SK-N-MC (cell line): ENCODE data around the gene DMRT3.

Source experiments
- EZH2 ChIP-seq: fragments of 200-600 bp; sonication (generic); IDR thresholded peaks from one replicate; pipeline ENCODE4 v1.6.1; 2017; ENCODE audit warnings: antibody characterized with exemption
- FOXP2 ChIP-seq: optimal IDR thresholded peaks from 2 replicates; pipeline ENCODE3; 2011; ENCODE audit warnings: mild to moderate bottlenecking, moderate library complexity; ENCODE audit not compliant: insufficient read depth; ENCODE audit errors: extremely low read length, control extremely low read depth
- POLR2AphosphoS5 ChIP-seq: IDR thresholded peaks from 2 replicates; pipeline ENCODE4 v1.6.1; 2012; ENCODE audit warnings: mild to moderate bottlenecking, low read depth, low read length, borderline replicate concordance

GRCh38 chr9:947985-948384, 28.5 kb upstream of the DMRT3 start:
- no peak for TF ChIP-seq POLR2AphosphoS5
- no peak for TF ChIP-seq EZH2
- TF ChIP-seq FOXP2, result no peak
